ENCODE data around the gene NDEL1.

The NDEL1 gene

DNA sequence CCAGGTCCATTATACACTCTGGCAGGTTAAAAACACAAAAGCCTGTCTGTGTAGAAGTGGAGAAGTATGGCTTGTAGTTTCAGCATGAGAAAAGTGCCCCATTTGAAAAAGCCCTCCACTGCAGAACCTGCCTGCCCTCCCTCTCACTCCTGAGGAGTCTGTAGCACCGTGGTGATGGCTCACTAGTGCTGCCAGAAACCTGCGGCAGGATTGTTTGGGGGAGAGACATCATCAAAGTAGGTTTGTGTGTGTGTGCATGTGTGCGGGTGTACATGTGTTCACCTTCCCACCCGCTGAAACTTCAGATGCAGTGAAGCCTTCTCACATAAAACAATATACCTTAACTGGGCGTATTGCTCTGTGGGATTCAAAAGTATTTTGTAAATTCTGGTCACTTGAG, 26.9 kb downstream of the NDEL1 start:
- DNase-seq = no peak

DNA sequence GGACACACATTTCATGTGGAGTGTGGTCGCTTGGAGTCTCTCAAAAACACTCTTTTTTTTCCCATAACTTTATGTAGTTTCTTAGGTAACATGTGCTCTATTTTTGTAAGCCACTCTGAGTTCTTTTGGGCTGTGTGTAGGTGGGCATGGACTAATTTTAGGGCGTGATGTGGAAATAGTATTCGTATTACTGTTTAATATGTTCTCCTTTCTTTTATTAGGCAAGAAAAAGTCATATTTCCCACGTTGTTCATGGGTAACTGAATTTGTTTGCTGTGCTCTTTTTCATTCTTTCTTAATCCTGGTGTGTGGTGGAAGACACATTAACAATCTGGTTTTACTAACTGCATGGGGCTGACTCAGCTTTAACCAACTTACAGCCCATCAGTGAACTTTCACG, 27.4 kb downstream of the NDEL1 start:
- no peak for DNase-seq

DNA sequence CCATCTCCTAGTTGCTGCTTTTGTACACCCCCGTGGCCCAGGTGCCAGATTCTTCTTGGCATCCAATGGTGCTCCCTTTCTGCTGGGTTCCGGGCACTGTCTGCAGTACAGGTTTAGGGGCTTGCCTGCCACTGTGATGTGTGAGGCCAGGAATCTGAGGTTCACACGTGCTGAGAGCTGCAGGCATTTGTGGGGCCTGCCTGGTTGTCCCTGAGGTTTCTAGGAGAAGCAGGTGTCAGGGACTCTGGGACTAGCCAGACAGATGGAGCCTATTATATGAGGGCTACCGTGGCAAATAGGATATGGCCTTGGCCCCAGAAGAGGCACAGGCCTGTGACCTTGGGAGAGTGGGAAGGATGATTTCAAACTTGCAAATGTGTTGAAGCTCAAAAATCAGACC, 29.3 kb downstream of the NDEL1 start:
- DNase-seq = no peak

DNA sequence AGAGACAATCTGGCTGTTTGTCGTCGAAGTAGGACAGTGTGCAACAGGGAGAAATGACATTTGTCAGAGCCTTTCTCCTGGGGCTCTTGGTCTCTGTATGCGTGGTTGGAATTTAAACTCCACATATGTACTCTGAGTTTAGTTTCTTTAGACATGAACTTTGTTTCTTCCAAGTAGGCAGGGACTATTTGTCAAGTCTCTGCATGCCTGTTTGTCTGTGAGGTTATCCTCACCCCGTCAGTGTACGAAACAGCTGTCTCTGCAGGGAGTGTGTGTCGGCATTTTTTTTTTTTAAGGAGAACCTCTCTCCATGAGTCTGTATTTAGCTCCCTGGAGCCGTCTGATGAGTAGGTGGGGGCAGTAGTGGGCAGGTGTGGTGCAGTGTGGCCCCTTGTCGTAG, 29.7 kb downstream of the NDEL1 start:
- no peak for DNase-seq

DNA sequence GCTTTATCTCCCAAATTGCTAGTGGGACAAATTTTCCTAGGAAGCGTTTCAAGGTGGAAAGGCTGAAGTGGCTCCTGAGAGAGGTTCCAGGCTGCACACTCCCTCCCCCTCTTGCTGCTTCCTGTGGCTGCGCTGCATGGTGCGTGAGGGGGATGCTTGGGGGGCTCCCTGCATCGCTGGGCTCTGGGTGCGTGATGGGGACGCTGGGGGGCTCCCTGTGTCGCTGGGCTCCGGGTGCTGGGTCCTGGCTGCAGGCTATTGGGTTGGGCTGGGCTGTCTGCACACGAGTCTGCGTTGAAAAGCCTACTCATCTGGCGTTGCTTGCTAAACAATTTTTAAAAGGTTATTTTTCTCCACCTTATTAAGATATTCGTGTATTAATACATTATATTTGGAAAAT, 30.1 kb downstream of the NDEL1 start:
- no peak for DNase-seq

DNA sequence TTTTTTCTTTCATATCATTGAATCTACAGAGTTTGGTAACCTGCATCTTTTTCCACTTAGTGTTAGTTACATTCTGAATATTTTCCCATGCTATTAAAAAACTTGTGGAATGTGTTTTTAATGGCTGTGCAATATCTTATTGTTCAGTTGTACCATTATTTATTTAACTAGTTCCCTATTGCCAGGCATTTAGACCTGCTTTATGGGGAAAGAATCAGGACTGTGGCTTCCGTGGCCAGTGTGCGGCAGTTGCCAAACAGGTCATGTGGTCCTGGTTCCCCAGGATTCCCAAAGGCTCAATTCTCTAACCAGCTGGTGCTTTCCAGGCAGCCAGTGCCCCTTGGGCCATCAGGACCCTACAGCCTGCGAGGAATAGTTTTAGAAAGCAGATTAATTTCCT, 30.8 kb downstream of the NDEL1 start:
- DNase-seq = no peak

DNA sequence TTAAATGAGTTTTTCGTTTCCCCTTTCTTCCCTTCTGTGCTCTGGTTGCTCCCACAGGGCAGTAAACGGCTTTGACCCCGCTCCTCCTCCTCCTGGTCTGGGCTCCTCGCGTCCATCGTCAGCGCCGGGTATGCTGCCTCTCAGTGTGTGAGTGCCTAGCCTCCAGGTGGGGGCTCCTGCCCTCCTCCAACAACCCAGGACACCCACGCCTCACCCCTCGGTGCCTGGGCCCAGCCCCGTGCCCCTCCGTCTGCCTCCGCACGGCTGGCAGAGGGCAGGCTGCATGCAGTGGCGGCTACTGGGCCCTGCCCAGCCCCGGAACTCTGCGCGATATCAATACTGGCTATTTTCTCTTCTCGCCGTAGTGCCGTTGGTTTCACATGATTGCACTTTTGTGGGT, 31.2 kb downstream of the NDEL1 start:
- DNase-seq = no peak

DNA sequence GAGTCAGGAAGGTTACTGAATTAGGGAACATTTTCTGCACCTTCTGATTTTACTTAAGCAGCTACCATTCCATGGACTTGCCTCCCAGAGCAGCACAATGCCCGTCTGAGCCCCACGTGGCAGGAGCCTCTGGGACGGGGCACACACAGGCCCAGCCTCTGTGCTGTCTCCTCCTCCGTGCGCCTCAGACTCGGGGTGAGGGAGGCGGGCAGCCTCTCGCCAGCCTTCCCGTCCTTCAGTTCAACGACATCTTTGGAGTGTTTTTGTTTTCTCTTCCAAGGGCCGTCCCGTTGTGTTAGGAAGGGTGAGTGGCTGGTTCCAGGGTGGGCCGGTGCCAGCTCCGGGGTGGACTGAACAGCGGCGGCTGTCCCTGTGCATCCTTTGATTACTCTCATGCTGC, 31.8 kb downstream of the NDEL1 start:
- DNase-seq = no peak

DNA sequence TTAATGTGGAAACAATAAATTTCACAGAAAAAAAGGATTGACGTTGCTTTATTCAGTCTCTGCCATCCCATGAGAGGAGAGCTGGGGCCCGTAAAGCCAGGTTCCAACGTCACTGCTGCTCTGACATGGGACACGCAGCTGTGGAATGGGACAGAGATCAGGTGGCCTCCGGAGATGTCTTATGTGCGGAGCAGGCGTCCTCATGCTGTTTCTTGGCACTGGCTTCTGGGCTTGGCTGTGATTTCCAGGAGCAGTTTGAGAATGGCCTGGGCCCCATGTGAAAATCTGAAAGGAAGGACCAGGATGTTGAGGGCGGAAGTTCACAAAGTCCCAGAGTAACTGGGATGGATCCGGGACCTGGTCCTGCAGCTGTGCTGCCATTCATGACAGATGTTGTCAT, 32.4 kb downstream of the NDEL1 start:
- no peak for DNase-seq

DNA sequence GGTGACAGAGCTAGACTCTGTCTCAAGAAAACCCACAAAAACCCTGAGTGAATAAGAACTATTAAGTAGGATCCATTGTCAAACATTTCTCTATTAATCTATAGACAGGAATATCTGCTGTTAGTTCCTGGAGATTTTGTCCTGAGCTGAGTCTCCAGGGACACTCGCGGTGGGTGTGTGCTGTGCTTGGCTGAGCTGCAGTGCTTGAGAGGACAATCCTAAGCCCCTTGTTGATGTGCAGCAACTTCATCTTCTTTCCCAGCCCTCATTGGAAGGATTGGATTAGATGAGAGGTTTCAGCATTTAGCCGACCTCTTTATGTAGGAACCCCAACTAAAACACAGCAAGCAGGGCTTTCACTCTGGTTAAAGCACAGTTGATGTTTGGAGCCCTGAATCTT, 33.3 kb downstream of the NDEL1 start:
- no peak for DNase-seq

DNA sequence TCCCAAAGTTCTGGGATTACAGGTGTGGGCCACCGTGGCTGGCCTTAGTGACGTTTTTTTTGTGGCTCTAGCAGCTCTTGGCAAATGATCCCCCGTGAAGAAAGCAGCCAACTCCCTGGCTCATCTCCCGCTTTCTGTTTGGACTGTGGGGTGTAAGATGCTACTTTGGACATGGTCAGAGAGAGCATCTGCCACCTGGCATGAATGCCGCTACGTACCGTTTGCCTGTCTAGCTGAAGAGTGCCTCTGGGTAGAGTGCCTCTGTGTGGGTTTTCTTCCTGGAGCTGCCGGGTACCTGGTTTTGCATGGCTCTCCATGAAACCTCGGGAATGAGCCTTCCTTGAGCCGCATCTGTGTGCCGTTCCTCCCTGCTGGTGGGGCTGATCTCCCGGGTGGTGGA, 34.3 kb downstream of the NDEL1 start:
- DNase-seq = no peak

DNA sequence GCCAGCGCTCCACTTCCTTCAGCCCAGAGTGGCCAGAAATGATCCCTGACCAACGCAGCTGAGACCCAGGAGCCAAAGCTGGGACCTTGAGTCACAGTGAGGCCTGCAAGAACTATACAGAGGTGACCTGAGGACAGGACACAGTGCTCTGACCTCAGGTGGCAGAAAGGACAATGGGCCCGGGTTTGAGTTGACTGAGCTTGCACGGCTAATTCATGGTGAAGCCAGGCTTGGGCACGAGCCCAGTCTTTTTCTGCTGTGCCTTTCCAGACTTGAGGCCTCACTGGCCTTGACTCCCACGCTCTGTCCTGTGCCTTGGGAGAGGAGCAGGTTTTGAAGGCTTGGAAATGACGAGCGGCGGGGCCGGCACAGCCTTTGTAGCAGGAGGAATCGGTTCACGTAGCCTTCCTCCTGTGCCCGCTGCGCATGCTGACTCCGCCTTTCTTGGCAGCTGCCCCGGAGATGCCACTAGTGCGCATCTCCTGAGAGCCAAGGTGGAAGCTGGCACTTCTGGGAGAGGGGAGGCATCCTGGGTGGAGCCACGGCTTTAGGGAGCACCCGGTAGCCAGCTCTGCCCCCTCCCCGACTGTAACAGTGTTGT, 34.9 kb downstream of the NDEL1 start:
- DNase-seq = no peak

DNA sequence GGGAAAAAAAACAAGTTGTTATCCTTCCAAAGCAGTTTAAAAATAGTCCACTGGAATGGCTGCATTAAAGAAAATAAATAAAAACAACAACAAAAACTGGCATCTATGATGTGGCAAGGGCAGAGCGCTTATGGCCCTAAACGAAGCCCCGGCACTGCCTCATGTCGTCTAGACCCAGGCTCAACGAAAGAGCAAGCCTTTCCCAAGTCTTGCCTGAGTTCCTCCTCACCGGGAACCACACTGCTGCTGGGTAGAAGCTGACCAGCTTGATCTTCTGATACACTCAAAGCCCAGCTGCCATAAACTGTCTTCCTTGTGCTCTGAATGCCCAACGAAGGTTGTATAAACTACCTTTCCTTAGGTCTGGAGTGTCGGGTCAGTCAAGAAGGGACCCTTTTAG, 37.0 kb downstream of the NDEL1 start:
- DNase-seq = no peak

DNA sequence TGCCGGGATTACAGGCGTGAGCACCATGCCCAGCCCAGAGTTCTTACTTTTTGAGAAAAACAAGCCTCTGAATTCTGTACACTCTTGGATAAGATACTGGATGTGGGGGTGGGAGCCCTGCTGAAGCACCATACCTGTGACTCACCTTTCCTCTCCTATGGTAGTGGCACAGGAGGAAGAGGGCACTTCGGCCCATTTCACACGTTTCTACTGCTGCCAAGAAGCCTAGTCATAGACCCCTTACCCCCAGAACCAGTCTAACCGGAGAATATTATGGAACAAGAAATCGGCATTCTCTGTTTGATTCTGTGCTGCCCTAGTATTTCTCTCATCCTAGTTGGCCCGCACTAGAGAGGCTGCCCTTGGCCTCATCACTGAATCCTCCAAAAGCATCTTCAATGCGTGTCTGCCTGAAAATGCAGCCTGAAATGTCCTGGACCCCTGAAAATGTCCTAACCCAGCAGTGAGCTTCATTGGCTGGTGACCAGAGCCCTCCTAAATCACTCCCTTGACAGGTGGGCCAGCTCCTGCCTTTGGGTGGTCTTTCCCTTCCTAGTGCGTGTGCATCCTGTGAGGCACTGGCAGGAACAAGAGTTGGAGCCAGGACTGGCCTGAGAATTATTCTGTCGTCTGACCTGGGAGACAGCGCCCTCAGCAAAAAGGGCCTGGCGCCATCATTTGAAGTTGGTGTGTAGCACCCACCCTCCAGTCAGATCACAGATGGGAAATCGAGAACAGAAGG, 37.9 kb downstream of the NDEL1 start:
- DNase-seq = no peak

DNA sequence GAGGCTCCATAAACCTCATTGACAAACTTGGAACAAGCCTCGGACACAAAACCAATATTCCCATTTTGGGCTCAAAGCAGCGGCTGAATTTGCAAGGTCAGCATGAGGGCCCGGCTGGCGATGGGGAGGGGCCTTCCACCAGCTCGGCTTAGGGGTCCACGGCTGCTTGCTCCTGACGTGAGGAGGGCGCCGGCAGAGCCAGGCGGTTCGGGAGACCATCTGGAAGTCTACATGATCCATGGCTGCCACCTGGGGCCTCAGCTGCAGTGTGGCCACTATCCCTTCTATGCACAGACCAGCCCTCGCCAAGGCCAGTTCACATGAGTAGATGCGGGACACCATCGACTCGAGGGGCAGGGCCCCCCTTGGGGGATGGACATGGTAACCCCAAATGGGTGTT, 39.1 kb downstream of the NDEL1 start:
- no peak for DNase-seq

DNA sequence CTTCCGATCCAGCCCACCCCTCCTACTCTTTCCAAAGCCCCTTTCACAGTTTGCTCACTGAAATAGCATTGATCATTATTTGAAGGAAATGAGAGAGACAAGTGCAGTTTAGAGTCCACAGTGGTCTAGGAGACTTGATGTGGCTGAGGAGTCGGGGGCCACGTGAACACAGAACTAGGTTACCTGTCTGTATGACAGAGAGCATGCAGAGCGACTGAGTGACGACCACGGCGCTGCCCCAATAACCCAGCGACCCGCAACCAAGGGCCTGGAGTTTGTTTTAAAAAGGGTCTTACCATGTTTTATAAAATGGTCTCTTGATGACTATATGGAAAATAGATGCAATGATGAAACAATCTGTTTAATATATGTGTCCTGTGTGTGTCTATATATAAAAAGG, 39.5 kb downstream of the NDEL1 start:
- no peak for DNase-seq

DNA sequence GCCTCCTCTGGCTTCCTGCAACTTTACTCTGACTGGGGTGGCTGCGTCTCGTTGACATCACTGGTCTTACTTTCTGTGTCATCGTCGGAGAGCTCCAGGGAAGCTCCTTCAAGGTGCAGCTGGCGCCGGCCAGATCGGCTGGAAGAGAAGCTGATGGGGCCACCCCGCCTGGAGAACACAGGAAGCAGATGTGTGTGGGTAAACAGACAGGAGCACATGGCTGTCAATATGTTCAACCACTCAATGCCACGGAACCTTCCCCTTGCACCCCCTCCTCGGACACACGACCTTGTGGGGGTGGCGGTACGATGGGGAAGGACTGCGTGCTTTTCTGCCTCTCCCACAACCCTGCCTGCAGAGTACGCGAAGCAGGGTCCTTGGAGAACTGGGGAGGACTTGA, 40.1 kb downstream of the NDEL1 start:
- no peak for DNase-seq

DNA sequence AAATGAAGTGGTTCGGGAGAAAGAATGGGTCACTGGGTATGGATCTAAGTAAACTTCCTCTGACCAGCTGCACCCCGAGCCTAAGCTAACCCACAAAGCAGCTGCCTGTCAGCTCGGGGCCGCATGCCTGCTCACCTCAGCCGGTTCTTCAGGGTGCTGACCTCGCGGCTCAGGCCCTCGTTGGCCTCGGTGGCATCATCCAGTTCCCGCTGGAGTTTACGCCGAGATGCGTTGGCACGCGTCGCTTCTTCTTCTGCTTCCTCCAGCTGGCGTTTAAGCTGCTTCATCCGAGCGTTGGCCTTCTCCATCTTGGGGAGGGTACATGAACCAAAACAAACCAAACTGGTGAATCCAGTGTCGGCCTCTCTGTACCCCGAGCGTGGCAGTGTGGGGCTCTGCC, 41.1 kb downstream of the NDEL1 start:
- DNase-seq = no peak

DNA sequence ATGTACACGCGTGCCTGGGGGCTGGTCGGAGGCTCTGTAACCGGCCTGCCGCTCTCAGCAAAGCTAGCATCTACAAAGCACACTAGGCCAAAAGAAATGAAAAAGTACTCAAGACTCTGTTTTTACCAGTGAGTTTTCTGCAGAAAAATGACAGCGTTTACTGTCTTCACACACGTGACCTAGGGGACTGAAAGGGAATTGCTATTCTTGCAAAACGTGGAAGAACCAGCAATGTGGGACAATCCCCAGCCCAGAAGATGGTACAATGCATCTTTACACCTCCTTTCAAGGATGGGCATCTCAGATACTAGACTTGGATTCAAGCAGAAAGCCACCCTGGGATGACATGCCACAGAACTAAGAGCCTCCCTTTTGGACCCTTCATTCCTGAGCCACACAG, 41.5 kb downstream of the NDEL1 start:
- no peak for DNase-seq

DNA sequence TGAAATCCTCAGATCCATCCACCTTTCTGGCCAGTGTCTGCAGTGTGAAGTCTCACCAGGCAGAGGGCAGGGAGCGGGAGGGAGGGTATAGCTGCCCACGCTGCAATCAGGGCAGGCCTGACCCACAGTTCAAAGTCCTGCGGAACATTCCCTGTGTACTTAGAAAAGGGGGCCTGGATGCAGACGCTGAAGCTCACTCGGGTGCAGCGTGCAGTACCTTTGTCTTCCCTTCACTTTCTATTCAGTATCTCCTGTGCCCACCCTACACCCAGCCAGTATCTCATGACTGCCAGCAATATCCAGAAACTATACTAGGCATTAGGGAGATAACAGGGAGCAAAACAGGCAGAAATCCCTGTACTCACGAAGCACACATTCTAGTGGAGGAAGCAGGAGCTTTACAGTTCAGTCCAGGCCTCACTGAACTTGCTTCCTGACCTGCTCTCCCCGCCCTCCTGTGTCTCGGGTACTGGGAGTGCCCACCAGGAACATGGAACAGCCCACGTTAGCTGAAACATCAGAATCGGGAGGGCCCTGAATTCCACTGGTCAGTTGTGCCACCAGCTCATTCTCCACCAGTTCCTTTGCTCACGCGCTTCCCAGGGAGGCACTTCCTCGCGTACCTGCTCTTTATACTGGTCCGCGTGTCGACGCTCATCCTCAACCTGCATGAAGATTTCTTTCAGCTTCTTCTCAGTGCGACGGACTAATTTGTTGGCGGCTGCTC, 42.2 kb downstream of the NDEL1 start:
- DNase-seq = no peak

DNA sequence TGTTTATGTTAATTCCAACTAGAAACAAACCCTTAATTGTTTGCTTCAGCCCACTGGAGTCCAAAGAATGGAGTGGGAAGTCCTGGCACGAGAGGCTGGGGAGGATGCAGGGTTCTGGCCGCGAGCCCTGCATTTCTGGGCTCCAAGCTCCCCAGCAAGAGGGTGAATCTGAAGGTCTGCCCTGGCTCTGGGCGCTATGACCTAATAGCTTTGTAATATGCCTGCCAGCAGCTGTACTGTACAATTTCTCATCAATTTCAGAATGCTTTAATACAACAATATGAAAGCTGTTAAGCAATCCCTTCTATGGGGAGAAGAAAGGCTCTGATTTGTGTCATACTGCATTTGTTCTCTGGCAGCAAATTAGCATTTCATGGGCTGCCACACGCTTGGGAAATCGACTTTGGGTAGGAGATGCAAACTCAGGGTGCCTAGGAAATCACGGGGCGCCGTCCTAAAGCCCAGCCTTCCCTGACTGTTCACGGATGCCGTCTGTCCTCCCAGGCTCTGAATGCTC, 43.8 kb downstream of the NDEL1 start:
- DNase-seq = no peak

DNA sequence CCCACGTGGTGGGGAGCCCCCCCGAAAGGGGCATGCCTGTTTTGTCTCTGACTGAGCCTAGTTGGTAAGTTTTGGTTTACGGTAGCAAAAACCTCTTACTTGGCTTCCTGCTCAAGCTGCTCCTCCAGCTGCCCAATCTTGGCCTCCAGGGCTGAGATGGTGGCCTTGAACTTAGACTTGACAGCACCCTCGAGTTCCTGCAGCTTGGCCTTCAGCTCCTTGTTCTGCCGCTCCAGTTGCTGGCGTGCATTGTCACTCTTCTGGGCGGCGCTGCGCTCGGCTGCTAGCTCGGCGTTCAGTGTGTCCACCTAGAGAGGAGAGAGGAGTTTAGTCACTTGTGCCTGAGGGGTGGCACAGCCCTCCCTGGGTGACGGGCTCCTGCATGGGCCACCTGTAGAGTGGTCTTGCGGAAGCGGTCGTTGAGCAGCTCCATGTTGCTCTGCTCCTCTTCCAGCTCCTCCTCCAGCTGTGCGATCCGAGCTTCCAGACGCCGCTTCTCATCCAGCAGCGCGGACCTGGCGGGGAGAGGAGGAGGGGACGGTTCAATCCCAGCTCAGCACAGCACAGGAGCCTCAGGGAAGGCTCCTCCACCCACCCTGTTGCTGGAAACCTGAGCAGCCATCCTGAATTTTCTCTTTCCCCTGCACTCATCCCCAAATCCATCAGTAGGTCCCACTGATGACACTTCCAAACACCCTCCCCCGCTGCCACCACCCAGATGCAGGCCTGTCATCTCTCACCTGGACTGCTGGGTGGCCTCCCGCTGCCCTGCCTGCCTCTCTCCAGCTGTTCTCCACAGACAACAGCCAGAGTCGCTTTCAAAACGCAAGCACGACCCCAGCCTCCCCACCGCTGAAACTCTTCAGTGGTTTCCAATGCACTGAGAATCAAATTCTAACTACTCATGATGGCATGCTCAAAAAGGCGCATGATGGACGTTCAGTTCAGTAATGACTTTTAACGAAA, 44.6 kb downstream of the NDEL1 start:
- no peak for DNase-seq

DNA sequence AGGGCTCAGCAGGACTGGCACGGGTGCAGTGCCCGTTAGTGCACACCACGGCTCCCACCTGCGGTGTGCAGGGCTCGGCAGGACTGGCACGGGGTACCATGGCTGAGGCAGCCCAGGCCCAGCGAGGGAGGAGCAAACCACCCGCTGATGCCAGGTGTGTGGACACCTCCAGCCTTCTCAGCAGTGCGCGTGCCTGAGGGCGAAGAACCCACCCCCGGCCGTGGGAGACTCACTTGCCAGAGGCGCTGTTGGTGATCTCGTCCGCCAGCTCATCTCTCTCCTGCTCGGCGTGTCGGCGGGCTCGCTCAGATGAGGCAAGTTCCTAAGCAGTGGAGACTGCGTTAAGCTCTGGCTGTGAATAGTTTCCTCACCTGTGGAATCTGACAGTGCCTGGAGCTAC, 45.4 kb downstream of the NDEL1 start:
- DNase-seq = no peak

Data from activated naive CD4-positive, alpha-beta T cell treated with anti-CD3 and anti-CD28 coated beads, Interleukin-2, amount 50 U/mL, for 16 hours (primary cell).